ENCODE data around the gene TSNAX.

DNA sequence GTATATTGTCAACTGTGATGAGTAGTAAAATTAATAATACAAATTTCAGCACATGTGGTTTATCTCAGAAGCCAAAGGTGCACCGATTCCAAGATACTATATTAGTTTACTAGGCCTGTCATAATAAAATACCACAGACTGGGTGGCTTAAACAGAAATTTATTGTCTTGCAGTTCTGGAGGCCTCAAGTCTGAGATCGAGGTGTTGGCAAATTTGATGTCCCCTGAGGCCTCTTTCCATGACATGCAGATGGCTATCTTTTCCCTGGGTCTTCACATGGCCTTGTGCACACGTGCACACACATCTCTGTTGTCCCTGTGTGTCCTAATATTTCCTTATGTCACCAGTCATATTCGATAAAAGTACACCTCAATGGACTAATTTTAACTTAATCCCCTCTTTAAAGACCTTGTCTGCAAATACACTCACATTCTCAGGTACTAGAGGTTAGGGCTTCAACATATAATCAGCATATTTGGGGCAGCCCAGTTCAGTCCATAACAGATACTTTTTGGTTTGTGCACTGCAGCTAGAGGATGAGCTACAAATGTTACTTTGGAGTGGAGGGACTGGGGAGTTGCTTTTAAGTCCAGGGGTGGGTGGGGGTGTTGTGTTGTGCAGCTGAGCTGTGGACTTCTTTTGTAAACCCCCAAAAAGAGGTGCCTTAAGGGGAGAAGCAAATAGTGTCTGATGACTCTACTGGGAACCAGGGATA is 21.4 kb downstream of the TSNAX start:
- TF ChIP-seq, protein P1, sequence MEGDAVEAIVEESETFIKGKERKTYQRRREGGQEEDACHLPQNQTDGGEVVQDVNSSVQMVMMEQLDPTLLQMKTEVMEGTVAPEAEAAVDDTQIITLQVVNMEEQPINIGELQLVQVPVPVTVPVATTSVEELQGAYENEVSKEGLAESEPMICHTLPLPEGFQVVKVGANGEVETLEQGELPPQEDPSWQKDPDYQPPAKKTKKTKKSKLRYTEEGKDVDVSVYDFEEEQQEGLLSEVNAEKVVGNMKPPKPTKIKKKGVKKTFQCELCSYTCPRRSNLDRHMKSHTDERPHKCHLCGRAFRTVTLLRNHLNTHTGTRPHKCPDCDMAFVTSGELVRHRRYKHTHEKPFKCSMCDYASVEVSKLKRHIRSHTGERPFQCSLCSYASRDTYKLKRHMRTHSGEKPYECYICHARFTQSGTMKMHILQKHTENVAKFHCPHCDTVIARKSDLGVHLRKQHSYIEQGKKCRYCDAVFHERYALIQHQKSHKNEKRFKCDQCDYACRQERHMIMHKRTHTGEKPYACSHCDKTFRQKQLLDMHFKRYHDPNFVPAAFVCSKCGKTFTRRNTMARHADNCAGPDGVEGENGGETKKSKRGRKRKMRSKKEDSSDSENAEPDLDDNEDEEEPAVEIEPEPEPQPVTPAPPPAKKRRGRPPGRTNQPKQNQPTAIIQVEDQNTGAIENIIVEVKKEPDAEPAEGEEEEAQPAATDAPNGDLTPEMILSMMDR (conservative IDR thresholded peaks at IDR 0.05; ENCODE audit: low read depth, low read length) = no peak
- TF ChIP-seq EZH2 (IDR thresholded peaks at IDR 0.05; ENCODE audit: borderline replicate concordance, low read depth, low read length, poor library complexity, severe bottlenecking) = no peak
